HepG2 (cell line): Measurements from ENCODE around the gene GRM4. TPM values are rescaled to one million over a fixed set of nuclear protein-coding genes. Genes with fewer than 3 reads are reported as not detected.

ENCODE experiments used
- ARHGAP35 ChIP-seq: sonication (generic); formaldehyde crosslinking; IDR thresholded peaks from 2 replicates; pipeline ENCODE4 v1.9.0; 2022; ENCODE audit warnings: mild to moderate bottlenecking, inconsistent platforms, moderate library complexity, missing genetic modification reagents, borderline replicate concordance
- KDM3A ChIP-seq: IDR thresholded peaks from 2 replicates; pipeline ENCODE4 v1.6.1; 2018; ENCODE audit warnings: low read depth, missing compliant biosample characterization
- KLF16 ChIP-seq, 2 experiments: sonication (generic) in 1 of 2; formaldehyde crosslinking in 1 of 2; IDR thresholded peaks; 2 replicates each; pipeline versions ENCODE4 v1.6.1 to v1.8.0; 2016 to 2023; ENCODE audit warnings: missing genetic modification reagents in 2 of 2, missing compliant biosample characterization in 1 of 2
- MED13 ChIP-seq: sonication (generic); formaldehyde crosslinking; IDR thresholded peaks from 2 replicates; pipeline ENCODE4 v1.5.0; 2020; ENCODE audit warnings: missing genetic modification reagents
- MEIS2 ChIP-seq: sonication (generic); formaldehyde crosslinking; IDR thresholded peaks from 2 replicates; pipeline ENCODE4 v1.9.0; 2021; ENCODE audit warnings: mild to moderate bottlenecking, missing genetic modification reagents
- NFKB2 ChIP-seq: sonication (generic); formaldehyde crosslinking; IDR thresholded peaks from 2 replicates; pipeline ENCODE4 v1.4.0; 2020; ENCODE audit warnings: missing genetic modification reagents, borderline replicate concordance
- POLR2AphosphoS2 ChIP-seq: IDR thresholded peaks from 2 replicates; pipeline ENCODE4 v1.6.1; 2011; ENCODE audit warnings: low read depth, low read length, improper control_type of control experiment
- RARG ChIP-seq: sonication (generic); formaldehyde crosslinking; IDR thresholded peaks from 2 replicates; pipeline ENCODE4 v1.4.0; 2020; ENCODE audit warnings: low read depth, mild to moderate bottlenecking, missing genetic modification reagents
- RBAK ChIP-seq: sonication (generic); formaldehyde crosslinking; IDR thresholded peaks from 2 replicates; pipeline ENCODE4 v1.5.1; 2020; ENCODE audit warnings: mild to moderate bottlenecking, missing genetic modification reagents
- RELA ChIP-seq: sonication (generic); formaldehyde crosslinking; IDR thresholded peaks from 2 replicates; pipeline ENCODE4 v1.4.0; 2020; ENCODE audit warnings: missing genetic modification reagents
- REPIN1 ChIP-seq: sonication (generic); formaldehyde crosslinking; IDR thresholded peaks from 2 replicates; pipeline ENCODE4 v1.8.0; 2022; ENCODE audit warnings: missing genetic modification reagents, low read depth, mild to moderate bottlenecking, borderline replicate concordance
- RFX5 ChIP-seq: IDR thresholded peaks from 2 replicates; pipeline ENCODE4 v1.6.1; 2011; ENCODE audit warnings: low read depth, low read length, improper control_type of control experiment
- RXRB ChIP-seq: IDR thresholded peaks from 2 replicates; pipeline ENCODE4 v1.6.1; 2016; ENCODE audit warnings: borderline replicate concordance, missing genetic modification reagents, missing compliant biosample characterization
- SMAD1 ChIP-seq: sonication (generic); formaldehyde crosslinking; IDR thresholded peaks from 2 replicates; pipeline ENCODE4 v1.4.0; 2020; ENCODE audit warnings: missing genetic modification reagents, low read depth, mild to moderate bottlenecking, borderline replicate concordance
- TFDP2 ChIP-seq: sonication (generic); formaldehyde crosslinking; IDR thresholded peaks from 2 replicates; pipeline ENCODE4 v1.4.0; 2020; ENCODE audit warnings: missing genetic modification reagents
- ZBTB42 ChIP-seq: sonication (generic); formaldehyde crosslinking; IDR thresholded peaks from 2 replicates; pipeline ENCODE4 v1.5.0; 2020; ENCODE audit warnings: mild to moderate bottlenecking, missing genetic modification reagents
- ZNF224 ChIP-seq: sonication (generic); formaldehyde crosslinking; IDR thresholded peaks from 2 replicates; pipeline ENCODE4 v1.5.0; 2020; ENCODE audit warnings: mild to moderate bottlenecking, missing genetic modification reagents
- ZNF432 ChIP-seq: sonication (generic); formaldehyde crosslinking; IDR thresholded peaks from 2 replicates; pipeline ENCODE4 v1.5.0; 2020; ENCODE audit warnings: missing genetic modification reagents, mild to moderate bottlenecking, borderline replicate concordance
- ZNF530 ChIP-seq: sonication (generic); formaldehyde crosslinking; IDR thresholded peaks from 2 replicates; pipeline ENCODE4 v1.5.0; 2020; ENCODE audit warnings: low read depth, mild to moderate bottlenecking, missing genetic modification reagents
- ZNF574 ChIP-seq: sonication (generic); formaldehyde crosslinking; IDR thresholded peaks from 2 replicates; pipeline ENCODE4 v1.4.0; 2020; ENCODE audit warnings: missing genetic modification reagents
- ZNF615 ChIP-seq: sonication (generic); formaldehyde crosslinking; IDR thresholded peaks from 2 replicates; pipeline ENCODE4 v1.5.0; 2020; ENCODE audit warnings: mild to moderate bottlenecking, missing genetic modification reagents, borderline replicate concordance
- ZNF878 ChIP-seq: sonication (generic); formaldehyde crosslinking; IDR thresholded peaks from 2 replicates; pipeline ENCODE4 v1.8.1; 2023; ENCODE audit warnings: mild to moderate bottlenecking, missing genetic modification reagents, moderate library complexity
- ZXDC ChIP-seq: sonication (generic); formaldehyde crosslinking; IDR thresholded peaks from 2 replicates; pipeline ENCODE4 v1.5.0; 2020; ENCODE audit warnings: mild to moderate bottlenecking, missing genetic modification reagents
- polyA plus RNA-seq, 8 experiments: library from polyadenylated mRNA; depleted of rRNA in 3 of 8; stranded (reverse) in 7 of 8; unstranded in 1 of 8; fragments of >200 nt; fragmentation: Illumina TruSeq in 4 of 8; extraction: Trizol in 4 of 8; gene quantifications; 2 replicates each; pipeline versions ENCODE4 v1.2.1 to v1.2.3, GENCODE V29; 2011 to 2016; ENCODE audit warnings: low read depth in 4 of 8, missing spikeins in 1 of 8, mixed read lengths in 1 of 8; ENCODE audit not compliant: insufficient read depth in 1 of 8
- total RNA-seq, 5 experiments: library from RNA; depleted of rRNA; stranded (reverse); fragments of >200 nt; fragmentation: Illumina TruSeq; extraction: Trizol; gene quantifications; 2 replicates each; pipeline ENCODE4 v1.2.3, GENCODE V29; 2016; ENCODE audit warnings: low read depth in 1 of 5

The GRM4 gene
- total and polyA plus RNA-seq, 2 of the 13 experiments (the other 11 are each of a cell fraction or from before 2014, with no cell fraction given) = not detected

GRCh38 chr6:34115403-34115795, 30.5 kb downstream of the GRM4 start (continued):
- TF ChIP-seq ZNF878 (CRISPR knock-in tag) = no peak
- TF ChIP-seq RARG (CRISPR knock-in tag) = no peak
- TF ChIP-seq ARHGAP35 (CRISPR knock-in tag) = no peak
- no peak for TF ChIP-seq ZNF432 (CRISPR knock-in tag)
- peak; percentile 78; the same call in 1 of the 2 replicates for TF ChIP-seq NFKB2
- no peak for TF ChIP-seq KDM3A (CRISPR knock-in tag)
- peak; percentile 63; the same call in 1 of the 2 replicates for TF ChIP-seq MED13
- TF ChIP-seq TFDP2 (CRISPR knock-in tag) = no peak
- TF ChIP-seq RXRB (CRISPR knock-in tag) = peak; percentile 54; the same call in 1 of the 2 replicates
- TF ChIP-seq RFX5 = no peak
- TF ChIP-seq SMAD1 (CRISPR knock-in tag) = no peak
- TF ChIP-seq POLR2AphosphoS2 = no peak
- peak in 1 of 2 experiments; percentile 89; a peak in 2 of 4 replicates for TF ChIP-seq KLF16 (CRISPR knock-in tag; IDR thresholded peaks at IDR 0.05)
- no peak for TF ChIP-seq ZBTB42 (CRISPR knock-in tag)
- peak; percentile 40; the same call in 1 of the 2 replicates for TF ChIP-seq ZNF574
- TF ChIP-seq ZNF530 (CRISPR knock-in tag) = no peak
- no peak; the same call in 1 of the 2 replicates for TF ChIP-seq ZXDC
- TF ChIP-seq RELA (CRISPR knock-in tag) = no peak
- peak; percentile 75 for TF ChIP-seq MEIS2 (CRISPR knock-in tag)
- TF ChIP-seq ZNF224 = no peak
- peak; percentile 41; the same call in 1 of the 2 replicates for TF ChIP-seq ZNF615 (CRISPR knock-in tag)
- no peak for TF ChIP-seq RBAK (CRISPR knock-in tag)
- no peak for TF ChIP-seq REPIN1 (CRISPR knock-in tag)
